Retinal pigment epithelial cell (primary cell): ENCODE data around the gene ABCC8.
A peak's percentile ranks its signal among the peaks of the same experiment; 100 is the strongest.

ENCODE experiments used
- DNase-seq: peaks from one replicate; pipeline ENCODE4 v3.0.0-alpha.2; 2010; ENCODE audit warnings: low read depth
- H3K4me3 ChIP-seq: 2 replicates; pipeline ENCODE4 v1.5.1; 2011; ENCODE audit warnings: mild to moderate bottlenecking, low read length, control low read depth, moderate library complexity
- TF ChIP-seq, protein P1 (sequence below): conservative IDR thresholded peaks from 2 replicates; pipeline ENCODE4 v1.5.1; 2011; ENCODE audit warnings: low read depth, low read length, control low read depth, inconsistent platforms

ABCC8 gene

GRCh38 chr11:17439316-17439782, 37.3 kb downstream of the ABCC8 start:
- H3K4me3 ChIP-seq, result no peak overlapping the region
- DNase-seq, result no peak
- TF ChIP-seq, protein P1, sequence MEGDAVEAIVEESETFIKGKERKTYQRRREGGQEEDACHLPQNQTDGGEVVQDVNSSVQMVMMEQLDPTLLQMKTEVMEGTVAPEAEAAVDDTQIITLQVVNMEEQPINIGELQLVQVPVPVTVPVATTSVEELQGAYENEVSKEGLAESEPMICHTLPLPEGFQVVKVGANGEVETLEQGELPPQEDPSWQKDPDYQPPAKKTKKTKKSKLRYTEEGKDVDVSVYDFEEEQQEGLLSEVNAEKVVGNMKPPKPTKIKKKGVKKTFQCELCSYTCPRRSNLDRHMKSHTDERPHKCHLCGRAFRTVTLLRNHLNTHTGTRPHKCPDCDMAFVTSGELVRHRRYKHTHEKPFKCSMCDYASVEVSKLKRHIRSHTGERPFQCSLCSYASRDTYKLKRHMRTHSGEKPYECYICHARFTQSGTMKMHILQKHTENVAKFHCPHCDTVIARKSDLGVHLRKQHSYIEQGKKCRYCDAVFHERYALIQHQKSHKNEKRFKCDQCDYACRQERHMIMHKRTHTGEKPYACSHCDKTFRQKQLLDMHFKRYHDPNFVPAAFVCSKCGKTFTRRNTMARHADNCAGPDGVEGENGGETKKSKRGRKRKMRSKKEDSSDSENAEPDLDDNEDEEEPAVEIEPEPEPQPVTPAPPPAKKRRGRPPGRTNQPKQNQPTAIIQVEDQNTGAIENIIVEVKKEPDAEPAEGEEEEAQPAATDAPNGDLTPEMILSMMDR, result no peak

GRCh38 chr11:17437366-17437765, 39.3 kb downstream of the ABCC8 start:
- no peak for DNase-seq
- TF ChIP-seq, protein P1, result no peak
- H3K4me3 ChIP-seq, result no peak overlapping the region

DNA sequence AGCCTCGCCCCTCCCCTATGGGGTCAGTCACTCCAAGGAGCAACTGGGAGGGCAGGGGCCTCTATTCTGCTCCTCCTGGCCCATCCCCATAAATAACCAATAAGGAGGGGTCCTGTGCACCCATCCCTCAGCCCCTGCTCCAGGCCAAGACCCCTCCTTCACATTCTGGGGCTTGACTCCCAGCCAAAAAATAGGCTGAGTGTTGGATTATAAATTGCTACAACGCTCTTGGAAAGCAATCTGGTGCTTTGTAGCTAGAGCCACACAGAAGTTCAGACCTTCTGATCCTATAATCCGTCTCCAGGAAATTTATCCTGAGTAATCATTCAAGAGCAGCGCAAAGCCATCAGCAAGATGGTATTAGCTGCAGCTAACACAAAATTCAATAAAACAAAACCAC, 42.5 kb downstream of the ABCC8 start:
- TF ChIP-seq, protein P1, result no peak
- H3K4me3 ChIP-seq, result no peak overlapping the region
- DNase-seq, result peak; percentile 13

DNA sequence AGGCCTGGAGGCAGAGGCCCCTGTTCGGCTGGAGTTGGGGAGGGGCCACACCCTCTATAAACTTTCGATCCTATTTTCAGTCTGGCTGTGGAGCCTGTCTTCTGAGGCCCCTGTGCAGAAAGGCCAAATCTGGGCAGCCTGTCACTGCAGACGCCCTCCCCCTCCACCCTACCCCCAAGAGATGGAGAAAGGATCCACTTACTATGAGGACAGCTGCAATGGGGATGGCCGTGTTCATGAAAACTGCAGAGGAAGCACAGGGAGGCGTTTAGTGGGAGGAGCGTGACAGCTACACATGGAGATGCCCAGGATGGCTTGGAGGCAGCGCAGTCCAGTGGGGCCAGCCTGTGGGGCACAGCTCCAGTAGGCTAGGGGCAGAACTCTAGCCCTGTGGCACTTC, 44.6 kb downstream of the ABCC8 start:
- TF ChIP-seq, protein P1, result no peak
- DNase-seq, result no peak
- H3K4me3 ChIP-seq, result no peak overlapping the region

GRCh38 chr11:17431139-17431538, 45.5 kb downstream of the ABCC8 start:
- no peak overlapping the region for H3K4me3 ChIP-seq
- no peak for DNase-seq
- TF ChIP-seq, protein P1, result no peak

DNA sequence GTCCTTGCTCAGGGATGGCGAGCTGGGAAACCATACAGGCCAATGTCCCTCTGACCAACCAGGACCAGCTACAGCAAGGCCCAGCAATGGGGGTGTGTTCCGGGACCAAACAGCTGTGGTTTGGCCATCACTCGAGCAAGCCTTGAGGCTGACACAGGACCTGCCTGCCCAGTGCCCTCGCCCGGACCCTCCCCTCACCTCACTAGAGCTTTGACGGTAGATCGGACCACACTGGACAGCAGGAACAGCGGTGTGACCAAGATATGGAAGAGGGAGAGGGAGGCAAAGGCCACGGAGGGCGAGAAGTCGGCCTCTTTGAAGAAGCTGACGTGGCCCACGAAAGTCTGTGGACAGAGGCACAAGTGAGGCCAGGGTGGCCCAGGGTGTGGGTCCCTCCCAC, 46.0 kb downstream of the ABCC8 start:
- no peak overlapping the region for H3K4me3 ChIP-seq
- TF ChIP-seq, protein P1, result no peak
- DNase-seq, result no peak

DNA sequence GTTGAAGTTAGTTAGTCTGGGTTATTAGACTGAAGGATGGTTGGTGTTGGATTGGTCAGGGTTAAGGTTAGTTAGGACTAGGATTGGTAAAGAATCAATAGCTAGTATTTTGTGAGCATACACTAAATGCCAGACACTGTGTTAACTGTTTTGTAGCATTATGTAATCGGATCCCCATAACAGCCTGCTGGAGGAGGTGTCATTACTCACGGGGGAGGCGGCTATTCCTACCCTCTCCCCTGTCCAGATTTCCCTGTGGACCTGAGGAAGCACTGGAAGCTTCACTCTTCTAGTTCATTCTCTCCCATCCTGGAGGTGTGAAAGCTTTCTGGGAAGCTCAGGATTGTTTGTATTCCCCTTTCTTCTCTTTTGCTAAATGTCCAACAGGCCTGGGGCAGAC, 47.7 kb downstream of the ABCC8 start:
- H3K4me3 ChIP-seq, result no peak overlapping the region
- TF ChIP-seq, protein P1, result no peak
- DNase-seq, result no peak
